ENCODE measurements around the gene TBX18.
A peak's percentile ranks its signal among the peaks of the same experiment; 100 is the strongest.

TBX18 gene

GRCh38 chr6:84707171-84707570, 57.2 kb downstream of the TBX18 start:
- H3K4me3 ChIP-seq (ENCODE audit: low read length in 2 of 2), result no peak overlapping the region
- H2BK15ac ChIP-seq (ENCODE audit: low read length), result no peak overlapping the region
- H3K79me1 ChIP-seq (ENCODE audit: low read depth, low read length), result no peaks in the 10 kb centered on the region
- H2AK5ac ChIP-seq (ENCODE audit: low read depth, low read length), result no peak overlapping the region
- peak overlapping the region; percentile 57 for H3K23ac ChIP-seq (ENCODE audit: low read depth, low read length, poor library complexity)
- no peaks in the 10 kb centered on the region for H3K9me3 ChIP-seq (replicated peaks in 1 of 2; ENCODE audit: control insufficient read depth in 2 of 2, insufficient read depth in 1 of 2, low read depth in 1 of 2, low read length in 2 of 2)
- no peak overlapping the region for H2AFZ ChIP-seq (ENCODE audit: low read length)
- H3K4me1 ChIP-seq (ENCODE audit: control insufficient read depth in 2 of 2, insufficient read depth in 1 of 2, low read depth in 1 of 2, low read length in 2 of 2), result peaks cover 0 to 2% of the 10 kb centered on the region in 2 donors
- no CpG with 5 or more reads among the region's 3 CpGs for WGBS, 2 donors (ENCODE audit: extremely low coverage in 2 of 2, insufficient read length in 2 of 2, insufficient replicate concordance in 1 of 2)
- no peak overlapping the region for H2BK120ac ChIP-seq (ENCODE audit: low read depth, low read length)
- no peak overlapping the region for H3K14ac ChIP-seq (ENCODE audit: low read length)
- no peak overlapping the region for H3K4ac ChIP-seq (ENCODE audit: low read length)
- no peak overlapping the region for H4K91ac ChIP-seq (ENCODE audit: low read depth, low read length, poor library complexity)
- DNase-seq (ENCODE audit: low spot score), result no peak
- H4K8ac ChIP-seq (ENCODE audit: low read depth, low read length), result no peak overlapping the region
- H2BK12ac ChIP-seq (ENCODE audit: low read length), result no peak overlapping the region
- H3K4me2 ChIP-seq (ENCODE audit: insufficient read depth, low read length, poor library complexity, severe bottlenecking), result no peak overlapping the region
- no peaks in the 10 kb centered on the region for H3K27me3 ChIP-seq (ENCODE audit: control insufficient read depth in 3 of 3, insufficient read depth in 3 of 3, low read depth in 1 of 3, low read length in 3 of 3)
- no peak overlapping the region for H2BK5ac ChIP-seq (ENCODE audit: low read length)
- H3K27ac ChIP-seq (replicated peaks; ENCODE audit: low read length), result no peak overlapping the region
- no peaks in the 10 kb centered on the region for H3K36me3 ChIP-seq (replicated peaks in 1 of 2; ENCODE audit: control insufficient read depth in 2 of 2, insufficient read depth in 2 of 2, low read length in 2 of 2)
- H3K9ac ChIP-seq (ENCODE audit: low read depth, low read length, poor library complexity), result no peak overlapping the region
- peak overlapping the region; percentile 15 for H3K18ac ChIP-seq (ENCODE audit: low read length)

- Histone ChIP-seq H3K14ac (ENCODE audit: low read length) (no peak overlapping the region), H3K18ac (ENCODE audit: low read length) (no peak overlapping the region), H4K91ac (ENCODE audit: low read depth, low read length, poor library complexity) (no peak overlapping the region), H2AFZ (ENCODE audit: low read length) (no peak overlapping the region), H2BK15ac (ENCODE audit: low read length) (no peak overlapping the region), H3K36me3 (replicated peaks in 1 of 2; ENCODE audit: control insufficient read depth in 2 of 2, insufficient read depth in 2 of 2, low read length in 2 of 2) (no peaks in the 10 kb centered on the region), H2BK120ac (ENCODE audit: low read depth, low read length) (no peak overlapping the region), H2BK12ac (ENCODE audit: low read length) (no peak overlapping the region), H2BK5ac (ENCODE audit: low read length) (no peak overlapping the region), H3K4me3 (ENCODE audit: low read length in 2 of 2) (no peak overlapping the region), H3K4me2 (ENCODE audit: insufficient read depth, low read length, poor library complexity, severe bottlenecking) (no peak overlapping the region), H4K8ac (ENCODE audit: low read depth, low read length) (no peak overlapping the region), H3K9ac (ENCODE audit: low read depth, low read length, poor library complexity) (no peak overlapping the region), H3K4me1 (ENCODE audit: control insufficient read depth in 2 of 2, insufficient read depth in 1 of 2, low read depth in 1 of 2, low read length in 2 of 2) (no peaks in the 10 kb centered on the region), H3K27ac (replicated peaks; ENCODE audit: low read length) (no peak overlapping the region), H3K27me3 (ENCODE audit: control insufficient read depth in 3 of 3, insufficient read depth in 3 of 3, low read depth in 1 of 3, low read length in 3 of 3) (no peaks in the 10 kb centered on the region), H3K79me1 (ENCODE audit: low read depth, low read length) (no peaks in the 10 kb centered on the region), H3K9me3 (replicated peaks in 1 of 2; ENCODE audit: control insufficient read depth in 2 of 2, insufficient read depth in 1 of 2, low read depth in 1 of 2, low read length in 2 of 2) (no peaks in the 10 kb centered on the region), H3K4ac (ENCODE audit: low read length) (no peak overlapping the region), H3K23ac (ENCODE audit: low read depth, low read length, poor library complexity) (no peak overlapping the region), H2AK5ac (ENCODE audit: low read depth, low read length) (no peak overlapping the region)
- DNase-seq (ENCODE audit: low spot score), result no peak
- WGBS, 2 donors (ENCODE audit: extremely low coverage in 2 of 2, insufficient read length in 2 of 2, insufficient replicate concordance in 1 of 2), result no CpG with 5 or more reads among the region's 1 CpG
These were observed 68.2 kb downstream of the TBX18 start for GRCh38 chr6:84696166-84696565.

GRCh38 chr6:84691978-84692623, 72.3 kb downstream of the TBX18 start:
- Histone ChIP-seq H2BK5ac (ENCODE audit: low read length) (no peak overlapping the region), H4K91ac (ENCODE audit: low read depth, low read length, poor library complexity) (no peak overlapping the region), H3K9ac (ENCODE audit: low read depth, low read length, poor library complexity) (no peak overlapping the region), H2AK5ac (ENCODE audit: low read depth, low read length) (no peak overlapping the region), H3K79me1 (ENCODE audit: low read depth, low read length) (no peaks in the 10 kb centered on the region), H3K4me1 (ENCODE audit: control insufficient read depth in 2 of 2, insufficient read depth in 1 of 2, low read depth in 1 of 2, low read length in 2 of 2) (no peaks in the 10 kb centered on the region), H3K4me3 (ENCODE audit: low read length in 2 of 2) (no peak overlapping the region), H3K4me2 (ENCODE audit: insufficient read depth, low read length, poor library complexity, severe bottlenecking) (no peak overlapping the region), H3K36me3 (replicated peaks in 1 of 2; ENCODE audit: control insufficient read depth in 2 of 2, insufficient read depth in 2 of 2, low read length in 2 of 2) (no peaks in the 10 kb centered on the region), H2BK12ac (ENCODE audit: low read length) (no peak overlapping the region), H3K9me3 (replicated peaks in 1 of 2; ENCODE audit: control insufficient read depth in 2 of 2, insufficient read depth in 1 of 2, low read depth in 1 of 2, low read length in 2 of 2) (no peaks in the 10 kb centered on the region), H2BK15ac (ENCODE audit: low read length) (no peak overlapping the region), H2AFZ (ENCODE audit: low read length) (no peak overlapping the region), H3K23ac (ENCODE audit: low read depth, low read length, poor library complexity) (no peak overlapping the region), H3K18ac (ENCODE audit: low read length) (no peak overlapping the region), H2BK120ac (ENCODE audit: low read depth, low read length) (no peak overlapping the region), H3K4ac (ENCODE audit: low read length) (no peak overlapping the region), H4K8ac (ENCODE audit: low read depth, low read length) (no peak overlapping the region), H3K27ac (replicated peaks; ENCODE audit: low read length) (no peak overlapping the region), H3K14ac (ENCODE audit: low read length) (no peak overlapping the region), H3K27me3 (ENCODE audit: control insufficient read depth in 3 of 3, insufficient read depth in 3 of 3, low read depth in 1 of 3, low read length in 3 of 3) (no peaks in the 10 kb centered on the region)
- DNase-seq (ENCODE audit: low spot score), result no peak
- WGBS, 2 donors (ENCODE audit: extremely low coverage in 2 of 2, insufficient read length in 2 of 2, insufficient replicate concordance in 1 of 2), result no CpG with 5 or more reads among the region's 2 CpGs

GRCh38 chr6:84688141-84688873, 76.1 kb downstream of the TBX18 start:
- Histone ChIP-seq H3K4ac (ENCODE audit: low read length) (no peak overlapping the region), H3K23ac (ENCODE audit: low read depth, low read length, poor library complexity) (no peak overlapping the region), H3K4me3 (ENCODE audit: low read length in 2 of 2) (no peak overlapping the region), H3K9ac (ENCODE audit: low read depth, low read length, poor library complexity) (no peak overlapping the region), H2BK120ac (ENCODE audit: low read depth, low read length) (no peak overlapping the region), H2BK15ac (ENCODE audit: low read length) (no peak overlapping the region), H3K14ac (ENCODE audit: low read length) (no peak overlapping the region), H4K91ac (ENCODE audit: low read depth, low read length, poor library complexity) (no peak overlapping the region), H2BK5ac (ENCODE audit: low read length) (no peak overlapping the region), H4K8ac (ENCODE audit: low read depth, low read length) (no peak overlapping the region), H3K4me2 (ENCODE audit: insufficient read depth, low read length, poor library complexity, severe bottlenecking) (no peak overlapping the region), H2AK5ac (ENCODE audit: low read depth, low read length) (no peak overlapping the region), H3K9me3 (replicated peaks in 1 of 2; ENCODE audit: control insufficient read depth in 2 of 2, insufficient read depth in 1 of 2, low read depth in 1 of 2, low read length in 2 of 2) (no peaks in the 10 kb centered on the region), H3K4me1 (ENCODE audit: control insufficient read depth in 2 of 2, insufficient read depth in 1 of 2, low read depth in 1 of 2, low read length in 2 of 2) (peaks cover 0 to 2% of the 10 kb centered on the region in 2 donors), H3K79me1 (ENCODE audit: low read depth, low read length) (no peaks in the 10 kb centered on the region), H2AFZ (ENCODE audit: low read length) (no peak overlapping the region), H3K18ac (ENCODE audit: low read length) (no peak overlapping the region), H3K27me3 (ENCODE audit: control insufficient read depth in 3 of 3, insufficient read depth in 3 of 3, low read depth in 1 of 3, low read length in 3 of 3) (no peaks in the 10 kb centered on the region), H2BK12ac (ENCODE audit: low read length) (no peak overlapping the region), H3K36me3 (replicated peaks in 1 of 2; ENCODE audit: control insufficient read depth in 2 of 2, insufficient read depth in 2 of 2, low read length in 2 of 2) (no peaks in the 10 kb centered on the region), H3K27ac (replicated peaks; ENCODE audit: low read length) (no peak overlapping the region)
- no CpG with 5 or more reads among the region's 7 CpGs for WGBS, 2 donors (ENCODE audit: extremely low coverage in 2 of 2, insufficient read length in 2 of 2, insufficient replicate concordance in 1 of 2)
- no peak for DNase-seq (ENCODE audit: low spot score)

Measured in neuronal stem cell (in vitro differentiated cells).